ENCODE measurements around the gene UGT1A5.

DNA sequence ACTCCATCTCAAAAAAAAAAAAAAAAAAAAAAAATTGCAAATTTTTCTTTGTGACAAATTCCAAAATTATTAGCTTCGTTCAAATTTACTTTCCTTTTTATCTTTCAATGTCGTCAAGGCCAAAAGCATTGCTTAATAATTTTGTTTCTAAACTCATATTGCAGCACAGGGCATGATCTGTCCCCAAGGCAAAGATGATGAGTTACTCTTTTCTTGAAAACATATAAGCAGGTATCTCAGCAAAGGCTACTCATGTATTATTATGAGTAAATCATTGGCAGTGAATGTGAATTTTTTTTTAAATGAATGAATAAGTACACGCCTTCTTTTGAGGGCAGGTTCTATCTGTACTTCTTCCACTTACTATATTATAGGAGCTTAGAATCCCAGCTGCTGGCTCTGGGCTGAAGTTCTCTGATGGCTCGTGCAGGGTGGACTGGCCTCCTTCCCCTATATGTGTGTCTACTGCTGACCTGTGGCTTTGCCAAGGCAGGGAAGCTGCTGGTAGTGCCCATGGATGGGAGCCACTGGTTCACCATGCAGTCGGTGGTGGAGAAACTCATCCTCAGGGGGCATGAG, 31.1 kb upstream of the UGT1A5 start, which contains the start of gene UGT1A7:
- no peak for TF ChIP-seq POLR2A (IDR thresholded peaks at IDR 0.05)
- TF ChIP-seq CTCF (IDR thresholded peaks at IDR 0.05): no peak
- TF ChIP-seq POLR2AphosphoS5 (IDR thresholded peaks at IDR 0.05; ENCODE audit: insufficient read depth in 1 of 2, low read depth in 1 of 2): peak in 1 of 2 donors; percentile 59

Measured in vagina (tissue), 2 donors.